GM12891 (cell line): Measurements from ENCODE around the gene NTN3.

ENCODE experiments used
- POLR2A ChIP-seq: IDR thresholded peaks from 2 replicates; pipeline ENCODE4 v1.6.1; 2011; ENCODE audit warnings: low read depth, low read length, control low read depth
- POLR2AphosphoS5 ChIP-seq: IDR thresholded peaks from 2 replicates; pipeline ENCODE4 v1.6.1; 2011; ENCODE audit warnings: low read depth, low read length, control low read depth
- POU2F2 ChIP-seq: IDR thresholded peaks from 2 replicates; pipeline ENCODE4 v1.6.1; 2011; ENCODE audit warnings: low read depth, mild to moderate bottlenecking, control low read depth, low read length, moderate library complexity
- TAF1 ChIP-seq: IDR thresholded peaks from 2 replicates; pipeline ENCODE4 v1.6.1; 2011; ENCODE audit warnings: low read depth, low read length, control low read depth

DNA sequence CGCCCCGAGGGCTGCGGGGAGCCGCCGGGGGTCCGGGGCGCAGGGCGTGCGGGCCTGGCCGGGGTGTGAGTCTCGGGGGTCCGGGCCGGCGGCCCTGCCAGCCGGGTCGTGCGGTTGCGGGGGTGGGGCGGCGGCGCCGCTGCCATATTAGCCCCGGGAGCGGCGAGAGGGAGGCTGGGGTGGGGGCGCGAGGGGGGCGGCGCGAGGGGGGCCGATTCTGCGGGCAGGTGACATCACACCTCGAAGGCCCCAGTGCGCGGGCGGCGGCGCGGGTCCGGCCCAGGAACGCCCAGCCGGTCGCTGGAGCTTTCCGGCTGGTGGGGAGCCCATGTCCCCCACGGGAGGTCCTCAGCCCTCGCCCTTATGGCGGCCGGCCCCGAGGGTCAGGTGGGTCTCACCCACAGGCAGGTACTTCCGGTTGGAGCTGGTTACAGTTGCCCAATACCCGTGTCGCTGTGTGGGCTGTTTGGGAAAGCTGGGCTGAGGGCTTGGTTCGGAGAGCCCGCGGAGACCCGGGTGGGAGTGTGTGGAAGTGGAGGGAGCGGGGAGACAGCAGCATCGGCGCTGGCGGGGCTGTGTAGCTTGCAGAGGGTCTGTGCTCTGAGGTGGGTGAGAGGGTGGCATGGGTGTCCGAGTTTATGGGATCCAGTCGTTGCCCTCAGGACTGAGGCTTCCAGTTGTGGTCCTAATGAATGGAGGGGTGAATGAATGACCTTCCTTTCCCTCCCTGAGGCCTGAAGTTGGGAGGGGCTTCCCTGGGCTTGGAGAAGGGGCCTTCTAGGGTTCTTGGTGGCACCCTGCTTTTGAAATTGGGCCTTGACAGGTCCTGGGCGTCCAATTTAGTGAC lies 43.5 kb downstream of the NTN3 start:
- TF ChIP-seq POLR2AphosphoS5, result no peak; the same call in 1 of the 2 replicates
- no peak for TF ChIP-seq POLR2A
- TF ChIP-seq TAF1, result no peak
- no peak for TF ChIP-seq POU2F2
